ENCODE measurements around the gene GFM2.
"Not testable (repeated sequence)": the region's sequence is repeated elsewhere in the genome, so short reads cannot be mapped to it uniquely, and the experiment has no call there.

The GFM2 gene

GRCh38 chr5:74686962-74687751 lies 79.8 kb downstream of the GFM2 start:
- DNase-seq = no peak

GRCh38 chr5:74685979-74686631 lies 80.8 kb downstream of the GFM2 start:
- no peak for DNase-seq

- peak; percentile 62 to 65 for DNase-seq
Measured at GRCh38 chr5:74684900-74685851, 81.7 kb downstream of the GFM2 start, which contains the start of gene HEXB. HEXB (plus strand) TSS chr5:74685233; CDS start chr5:74685261, 28 bp downstream.

GRCh38 chr5:74679966-74680365 lies 87.0 kb downstream of the GFM2 start:
- peak in 1 of 2 experiments; percentile 3 for DNase-seq

- not testable (repeated sequence) for DNase-seq
Measured at GRCh38 chr5:74679300-74679699, 87.6 kb downstream of the GFM2 start.

GRCh38 chr5:74678123-74678522 lies 88.8 kb downstream of the GFM2 start:
- DNase-seq = not testable (repeated sequence)

GRCh38 chr5:74676466-74676865 lies 90.5 kb downstream of the GFM2 start:
- DNase-seq = not testable (repeated sequence)

- DNase-seq = peak; percentile 76 to 79
Measured at GRCh38 chr5:74673011-74673790, 93.7 kb downstream of the GFM2 start.

GRCh38 chr5:74672215-74672877 lies 94.6 kb downstream of the GFM2 start:
- DNase-seq = no peak
